ENCODE measurements around the gene SIL1.

SIL1 gene

DNA sequence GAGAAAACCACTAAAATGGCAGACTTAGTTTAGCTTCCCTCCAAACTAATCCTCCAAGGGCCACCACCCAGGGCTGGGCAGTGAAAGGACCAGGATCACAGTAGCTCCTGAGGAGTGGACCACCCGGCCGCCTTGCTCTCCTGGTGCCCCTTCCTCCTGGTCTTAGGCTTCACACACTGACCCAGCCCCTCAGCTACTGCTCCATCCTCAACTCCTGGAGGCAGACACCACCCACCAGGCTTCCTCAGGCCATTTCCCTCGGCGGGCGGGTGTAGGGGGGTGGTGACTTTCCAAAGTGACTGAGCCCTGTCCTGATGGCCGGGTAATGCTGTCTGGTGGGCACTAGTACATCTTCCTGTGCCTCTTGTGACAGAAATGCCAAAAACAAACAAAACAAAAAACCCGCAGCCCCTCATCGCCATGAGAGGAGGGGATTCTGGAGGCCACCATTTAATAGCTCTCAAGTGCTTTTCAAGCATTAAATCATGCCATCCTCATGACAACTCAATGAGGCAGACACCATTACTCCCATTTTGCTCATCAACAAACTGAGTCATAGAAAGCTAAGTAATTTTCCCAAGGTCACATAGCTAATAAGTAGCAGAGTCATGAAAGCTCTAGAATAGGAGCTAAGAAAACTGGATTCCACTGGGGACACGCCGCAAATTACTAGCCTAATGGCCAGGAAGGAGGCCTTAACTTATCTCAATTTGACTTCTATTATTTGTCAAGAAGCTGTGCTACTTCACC lies 231.8 kb downstream of the SIL1 start:
- TF ChIP-seq, protein P1, sequence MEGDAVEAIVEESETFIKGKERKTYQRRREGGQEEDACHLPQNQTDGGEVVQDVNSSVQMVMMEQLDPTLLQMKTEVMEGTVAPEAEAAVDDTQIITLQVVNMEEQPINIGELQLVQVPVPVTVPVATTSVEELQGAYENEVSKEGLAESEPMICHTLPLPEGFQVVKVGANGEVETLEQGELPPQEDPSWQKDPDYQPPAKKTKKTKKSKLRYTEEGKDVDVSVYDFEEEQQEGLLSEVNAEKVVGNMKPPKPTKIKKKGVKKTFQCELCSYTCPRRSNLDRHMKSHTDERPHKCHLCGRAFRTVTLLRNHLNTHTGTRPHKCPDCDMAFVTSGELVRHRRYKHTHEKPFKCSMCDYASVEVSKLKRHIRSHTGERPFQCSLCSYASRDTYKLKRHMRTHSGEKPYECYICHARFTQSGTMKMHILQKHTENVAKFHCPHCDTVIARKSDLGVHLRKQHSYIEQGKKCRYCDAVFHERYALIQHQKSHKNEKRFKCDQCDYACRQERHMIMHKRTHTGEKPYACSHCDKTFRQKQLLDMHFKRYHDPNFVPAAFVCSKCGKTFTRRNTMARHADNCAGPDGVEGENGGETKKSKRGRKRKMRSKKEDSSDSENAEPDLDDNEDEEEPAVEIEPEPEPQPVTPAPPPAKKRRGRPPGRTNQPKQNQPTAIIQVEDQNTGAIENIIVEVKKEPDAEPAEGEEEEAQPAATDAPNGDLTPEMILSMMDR (IDR thresholded peaks at IDR 0.05) = no peak

DNA sequence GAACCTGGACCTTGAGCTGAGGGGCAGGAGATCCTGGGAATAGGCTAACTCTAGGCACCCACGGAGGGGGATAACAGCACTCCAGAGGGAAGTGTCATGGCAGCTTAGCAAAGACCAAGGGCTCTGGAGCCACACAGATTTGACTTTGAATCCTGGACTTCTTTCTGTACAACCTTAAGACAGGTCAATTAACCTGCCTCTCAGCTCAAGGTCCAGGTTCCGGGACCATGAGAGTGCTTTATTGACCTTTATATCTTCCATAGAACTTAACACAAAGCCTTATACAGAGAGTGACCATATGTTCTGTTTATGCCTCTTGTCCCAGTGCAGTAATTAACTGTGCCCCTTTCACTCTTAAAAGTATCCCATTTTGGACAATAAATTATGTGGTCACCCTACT lies 232.5 kb downstream of the SIL1 start:
- TF ChIP-seq, protein P1 (IDR thresholded peaks at IDR 0.05) = no peak

DNA sequence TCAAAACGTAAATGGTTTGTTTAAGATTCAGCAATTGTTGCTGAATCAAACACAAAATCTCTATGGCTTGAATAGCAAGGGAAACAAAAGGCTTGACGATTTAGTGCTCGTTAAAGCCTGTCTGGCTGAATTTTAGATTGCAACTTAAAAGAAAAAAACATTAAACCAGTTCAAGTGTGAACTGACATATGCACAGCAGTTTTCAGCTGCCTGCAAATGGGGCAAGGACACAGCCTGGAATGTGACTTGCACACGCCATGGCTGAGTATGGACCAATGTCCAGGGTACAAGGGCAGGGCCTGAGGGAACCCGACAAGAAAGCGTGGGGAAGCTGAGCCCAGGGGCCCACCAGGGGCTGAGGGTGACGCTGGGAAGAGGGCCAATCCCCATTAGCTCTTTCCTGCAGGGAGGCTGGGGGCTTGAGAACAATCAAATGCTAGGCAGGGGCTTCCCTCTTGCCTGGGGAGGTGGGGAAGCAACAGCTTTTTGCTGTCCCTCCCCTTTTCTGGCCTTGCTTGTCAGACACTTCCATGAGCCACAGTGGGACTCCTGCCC lies 233.4 kb downstream of the SIL1 start:
- TF ChIP-seq, protein P1 (IDR thresholded peaks at IDR 0.05) = no peak

GRCh38 chr5:138963763-138964371 lies 234.3 kb downstream of the SIL1 start:
- TF ChIP-seq, protein P1 (IDR thresholded peaks at IDR 0.05) = no peak

- TF ChIP-seq, protein P1 (IDR thresholded peaks at IDR 0.05) = no peak
These were observed 235.4 kb downstream of the SIL1 start for GRCh38 chr5:138962614-138963370.

DNA sequence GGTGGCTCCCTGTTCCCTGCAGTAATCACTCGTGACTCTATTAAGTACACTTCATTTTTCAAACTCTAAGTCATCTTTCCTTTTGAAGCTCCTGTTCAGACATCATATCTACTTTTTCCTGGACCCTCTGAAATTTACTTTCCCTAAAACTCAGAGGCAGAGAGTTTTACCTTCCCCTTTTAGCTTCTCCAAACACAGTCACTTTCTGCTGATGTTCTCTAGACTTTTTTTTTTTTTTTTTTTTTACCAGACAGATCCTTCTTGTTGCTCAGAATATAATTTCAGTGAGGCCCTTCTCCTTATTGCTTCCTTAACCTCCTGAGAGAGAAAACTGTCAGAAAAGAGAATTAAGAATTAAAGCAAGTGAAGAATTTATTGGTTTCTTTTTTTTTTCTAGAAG lies 236.4 kb downstream of the SIL1 start:
- TF ChIP-seq, protein P1 (IDR thresholded peaks at IDR 0.05) = no peak

GRCh38 chr5:138961221-138961620 lies 236.9 kb downstream of the SIL1 start:
- TF ChIP-seq, protein P1 (IDR thresholded peaks at IDR 0.05) = no peak

All from LNCAP (cell line).